HG03064 (cell line): ENCODE results near the gene EEF1A2.

Experiments used
- ATAC-seq: cut with Tn5 transposase; IDR thresholded peaks from one replicate; pipeline ENCODE4 v1.9.1; 2021; ENCODE audit warnings: low read depth; ENCODE audit not compliant: unreplicated experiment

EEF1A2 gene

GRCh38 chr20:63440366-63440955, 58.4 kb downstream of the EEF1A2 start:
- no peak for ATAC-seq

DNA sequence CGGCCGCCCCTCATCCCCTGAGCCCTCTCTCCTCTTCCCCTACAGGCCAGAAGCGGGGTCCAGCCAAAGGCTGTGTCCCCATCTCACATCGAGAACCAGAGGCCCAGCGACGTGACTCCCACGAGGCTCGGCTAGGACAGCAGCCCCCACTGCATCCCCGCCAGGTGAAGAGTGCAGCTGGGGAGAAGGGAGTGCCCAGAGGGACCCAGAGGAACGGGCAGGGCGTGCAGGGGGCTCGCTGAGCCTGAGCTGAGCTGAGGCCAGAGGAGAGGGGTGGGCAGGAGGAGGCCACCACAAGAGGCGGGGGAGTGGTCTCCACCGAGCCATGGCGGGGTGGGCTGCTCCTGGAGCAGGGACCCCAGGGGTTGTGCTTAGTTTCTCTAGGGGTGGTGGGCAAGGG, 59.0 kb downstream of the EEF1A2 start:
- no peak for ATAC-seq

DNA sequence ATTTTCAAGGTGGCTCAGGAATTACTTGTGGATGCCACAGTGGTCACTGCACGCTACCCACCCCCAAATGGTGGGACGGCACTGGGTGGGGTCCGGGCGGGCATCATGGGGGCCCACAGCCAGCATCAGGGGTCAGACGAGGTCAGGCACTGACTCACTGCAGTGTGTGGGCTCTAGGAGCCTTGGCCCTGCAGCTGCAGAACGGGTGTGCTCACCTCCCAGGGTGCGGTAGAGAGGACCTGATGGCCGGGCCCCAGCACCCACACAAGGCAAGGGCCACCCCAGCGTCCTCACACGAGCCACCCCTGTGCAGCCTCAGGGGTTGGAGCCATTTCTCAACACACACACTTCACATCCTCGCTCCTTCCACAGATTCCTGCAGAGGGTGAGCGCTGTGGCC, 60.8 kb downstream of the EEF1A2 start:
- ATAC-seq = no peak
